H54 (cell line): ENCODE results near the gene DTNB.
"Not testable (repeated sequence)": the region's sequence is repeated elsewhere in the genome, so short reads cannot be mapped to it uniquely, and the experiment has no call there.

ENCODE experiments used
- DNase-seq: peaks from one replicate; pipeline ENCODE4 v3.0.0; 2011; ENCODE audit warnings: low spot score, mixed read lengths; ENCODE audit not compliant: insufficient read length
- FAIRE-seq: peaks from 3 replicates; lab custom pipeline; 2011; peaks lifted over from hg19 to GRCh38; lab: Jason Lieb, UNC
- POLR2A ChIP-seq: IDR thresholded peaks from 2 replicates; pipeline ENCODE4 v1.6.1; 2011; ENCODE audit warnings: low read depth, mild to moderate bottlenecking, low read length

Gene DTNB

GRCh38 chr2:25673300-25674076, at the start of gene DTNB:
Gene DTNB (minus strand): TSS chr2:25673577. CDS start chr2:25652660, 20,917 bp downstream.
- DNase-seq (peak; percentile 84), FAIRE-seq (no peak)
- peak; percentile 64 for TF ChIP-seq POLR2A

GRCh38 chr2:25722224-25722623, 48.8 kb upstream of the DTNB start:
- DNase-seq (no peak), FAIRE-seq (no peak)
- TF ChIP-seq POLR2A, result no peak

GRCh38 chr2:25720575-25720974, 47.2 kb upstream of the DTNB start:
- no peak for DNase-seq
- no peak for TF ChIP-seq POLR2A

GRCh38 chr2:25714740-25715139, 41.4 kb upstream of the DTNB start:
- no peak for TF ChIP-seq POLR2A
- DNase-seq (peak; percentile 38), FAIRE-seq (no peak)

More at GRCh38 chr2:25720575-25720974, 47.2 kb upstream of the DTNB start:
- FAIRE-seq, result no peak

- no peak for DNase-seq
- no peak for FAIRE-seq
- TF ChIP-seq POLR2A, result no peak
Observed at GRCh38 chr2:25712455-25712854, 39.1 kb upstream of the DTNB start.

- DNase-seq (no peak), FAIRE-seq (no peak)
Observed at GRCh38 chr2:25711675-25712354, 38.4 kb upstream of the DTNB start.

GRCh38 chr2:25710750-25711149, 37.4 kb upstream of the DTNB start:
- TF ChIP-seq POLR2A, result no peak
- DNase-seq (no peak), FAIRE-seq (no peak)

More at GRCh38 chr2:25711675-25712354, 38.4 kb upstream of the DTNB start:
- no peak for TF ChIP-seq POLR2A

- FAIRE-seq, result no peak
- no peak for TF ChIP-seq POLR2A
- DNase-seq, result no peak
Observed at GRCh38 chr2:25709349-25709748, 36.0 kb upstream of the DTNB start.

- no peak for DNase-seq
- TF ChIP-seq POLR2A, result no peak
- no peak for FAIRE-seq
Observed at GRCh38 chr2:25707927-25708590, 34.7 kb upstream of the DTNB start.

- FAIRE-seq, DNase-seq: not testable (repeated sequence)
Observed at GRCh38 chr2:25705575-25705974, 32.2 kb upstream of the DTNB start.

- TF ChIP-seq POLR2A, result no peak
- DNase-seq (no peak), FAIRE-seq (no peak)
Observed at GRCh38 chr2:25701801-25702200, 28.4 kb upstream of the DTNB start.

- DNase-seq (peak; percentile 45), FAIRE-seq (no peak)
- no peak for TF ChIP-seq POLR2A
Observed at GRCh38 chr2:25700221-25700660, 26.9 kb upstream of the DTNB start.

- DNase-seq (no peak), FAIRE-seq (no peak)
- TF ChIP-seq POLR2A, result no peak
Observed at GRCh38 chr2:25699216-25699615, 25.8 kb upstream of the DTNB start.

GRCh38 chr2:25698752-25699151, 25.4 kb upstream of the DTNB start:
- DNase-seq (no peak), FAIRE-seq (peak; percentile 41)
- no peak for TF ChIP-seq POLR2A
